ENCODE results near the gene PTPA.

Gene PTPA

DNA sequence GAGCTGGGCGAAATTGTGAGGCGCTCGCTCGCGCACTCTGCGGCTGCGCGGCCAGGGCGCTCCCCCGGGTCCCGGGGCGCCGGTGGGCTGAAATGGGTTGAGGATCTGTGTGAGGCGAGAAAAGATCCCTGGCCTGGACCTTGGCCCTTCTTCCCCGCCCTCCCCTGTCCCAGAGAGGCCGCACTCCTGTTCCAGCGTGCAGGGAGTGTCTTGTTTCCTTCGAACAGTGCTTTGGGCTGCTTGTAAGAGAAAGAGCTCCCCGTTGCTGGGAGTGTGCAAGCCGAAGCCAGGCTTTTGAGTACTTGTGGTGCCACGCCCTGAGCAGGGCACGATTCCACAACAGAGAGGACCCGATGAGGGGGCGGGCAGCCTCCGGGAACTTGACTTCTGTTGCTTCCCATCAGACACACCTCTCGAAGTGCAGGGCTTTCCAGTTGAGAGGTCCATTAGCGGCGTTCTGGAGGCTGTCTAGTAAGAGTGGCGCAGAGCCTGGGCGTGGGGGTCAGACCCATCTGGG is 29.8 kb upstream of the PTPA start:
- no peak for DNase-seq (ENCODE audit: extremely low read depth in 1 of 2, low read depth in 1 of 2)

DNA sequence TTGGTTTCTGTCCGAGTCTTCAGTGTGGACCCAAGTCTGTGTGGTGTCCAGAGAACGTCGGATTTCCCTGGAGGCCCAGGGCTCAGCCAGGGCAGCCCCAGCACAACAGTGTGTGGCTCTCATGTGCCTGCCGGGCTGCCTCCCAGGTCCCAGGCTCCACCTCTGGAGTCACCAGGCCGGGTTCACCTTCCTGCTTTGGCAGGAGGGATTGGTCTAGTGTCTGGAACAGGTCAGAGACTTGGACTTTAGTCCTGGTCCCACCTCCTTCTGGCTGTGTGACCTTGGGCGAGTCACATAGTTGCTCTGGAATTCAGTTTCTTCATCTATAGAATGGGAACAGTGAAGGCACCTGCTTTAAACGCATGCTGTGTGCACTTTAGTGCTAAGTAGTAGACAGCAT is 27.1 kb upstream of the PTPA start:
- no peak for DNase-seq (ENCODE audit: extremely low read depth in 1 of 2, low read depth in 1 of 2)

DNA sequence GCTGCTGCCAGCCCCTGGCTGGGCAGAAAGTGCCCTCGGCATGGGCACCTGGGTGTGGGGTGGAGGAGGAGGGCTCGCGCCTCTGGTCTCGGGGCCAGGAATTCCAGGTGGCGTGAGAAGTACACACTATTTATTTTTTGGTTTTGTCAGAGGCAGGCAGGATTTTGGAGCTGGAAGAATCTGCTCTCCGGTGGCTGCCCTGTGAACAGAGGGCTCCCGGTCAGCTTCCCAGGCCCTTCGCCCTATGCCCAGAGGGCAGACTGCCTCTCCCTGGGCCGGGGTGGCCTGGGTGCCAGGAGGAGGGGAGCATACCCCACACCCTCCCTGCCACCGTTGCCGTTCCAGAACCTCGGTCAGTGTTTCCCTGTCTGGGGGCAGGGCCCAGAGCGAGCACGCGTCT is 22.0 kb upstream of the PTPA start:
- no peak for DNase-seq (ENCODE audit: extremely low read depth in 1 of 2, low read depth in 1 of 2)

DNA sequence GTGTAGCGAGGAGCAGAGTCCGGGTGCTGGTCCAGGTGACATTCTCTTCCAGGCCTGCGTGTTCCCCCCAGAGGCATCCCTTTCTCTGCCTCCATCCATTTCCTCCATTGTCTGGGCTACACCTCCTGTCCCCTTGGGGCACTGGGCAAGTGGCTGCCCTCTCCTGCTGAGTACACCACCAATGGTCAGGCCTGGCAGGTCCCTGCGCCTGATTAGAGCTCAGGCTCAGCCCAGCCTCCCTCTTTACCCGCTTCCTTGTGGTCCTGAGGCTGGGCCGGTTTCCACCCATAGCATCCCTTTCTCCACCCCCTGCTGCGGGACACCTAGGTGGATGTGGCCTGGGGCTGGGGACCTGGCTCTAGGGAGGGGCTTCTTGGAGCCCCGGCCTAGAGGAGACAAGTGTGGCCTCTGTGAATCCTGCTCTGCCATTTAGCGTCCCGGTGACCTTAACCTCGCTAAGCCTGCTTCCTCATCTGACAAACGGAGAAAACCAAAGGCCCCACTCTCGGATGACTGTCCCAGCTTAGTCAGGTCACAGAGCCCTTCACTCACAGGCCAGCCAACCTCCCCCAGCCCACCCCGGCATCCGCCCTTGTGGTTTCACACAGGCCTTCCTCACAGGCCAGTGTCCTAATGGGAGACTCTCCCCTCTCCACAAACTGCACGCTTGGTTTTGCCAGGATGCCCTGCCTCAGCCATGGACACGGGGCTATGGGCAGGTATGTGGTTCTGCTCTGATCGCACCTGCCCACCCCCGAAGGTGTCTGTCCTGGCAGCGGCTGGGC is 17.4 kb upstream of the PTPA start:
- no peak for DNase-seq (ENCODE audit: extremely low read depth in 1 of 2, low read depth in 1 of 2)

DNA sequence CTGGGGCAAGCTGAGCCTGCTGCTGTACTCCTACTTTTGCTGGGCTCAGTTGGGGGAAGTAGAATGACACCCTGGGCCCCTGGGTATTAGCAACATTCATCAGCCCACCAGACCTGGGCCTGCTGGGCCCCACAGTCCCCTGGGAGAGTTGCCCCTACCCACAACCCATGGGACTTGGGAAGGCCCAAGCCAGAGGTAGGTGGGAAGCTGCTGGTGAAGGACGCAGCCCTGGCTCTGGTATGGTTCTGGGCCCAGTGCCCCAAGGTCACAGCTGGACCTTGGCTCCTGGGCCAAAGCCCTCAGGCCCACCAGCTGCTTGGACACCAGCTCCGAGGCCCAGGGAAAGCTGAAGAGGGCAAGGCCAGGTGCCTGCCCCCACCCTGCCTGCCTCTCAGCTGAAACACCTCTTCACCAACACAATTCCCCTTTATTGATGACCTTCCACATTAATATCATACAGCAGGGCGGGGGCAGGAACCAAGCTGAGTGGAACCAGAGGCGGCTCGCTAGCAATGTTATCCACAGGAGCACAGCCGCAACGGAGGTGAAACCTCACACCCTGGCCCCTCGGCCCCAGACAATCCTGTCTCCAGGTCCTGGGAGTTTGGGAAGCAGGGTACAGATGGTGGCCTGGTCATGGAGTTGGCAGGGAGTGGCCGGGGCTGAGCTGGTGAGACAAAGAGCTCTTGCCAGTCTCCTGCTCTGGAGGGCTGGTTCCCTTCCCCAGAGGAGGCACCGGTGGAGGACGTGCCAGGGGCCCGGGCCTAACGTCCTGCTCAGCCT is 16.6 kb upstream of the PTPA start:
- DNase-seq (ENCODE audit: extremely low read depth in 1 of 2, low read depth in 1 of 2) = no peak

DNA sequence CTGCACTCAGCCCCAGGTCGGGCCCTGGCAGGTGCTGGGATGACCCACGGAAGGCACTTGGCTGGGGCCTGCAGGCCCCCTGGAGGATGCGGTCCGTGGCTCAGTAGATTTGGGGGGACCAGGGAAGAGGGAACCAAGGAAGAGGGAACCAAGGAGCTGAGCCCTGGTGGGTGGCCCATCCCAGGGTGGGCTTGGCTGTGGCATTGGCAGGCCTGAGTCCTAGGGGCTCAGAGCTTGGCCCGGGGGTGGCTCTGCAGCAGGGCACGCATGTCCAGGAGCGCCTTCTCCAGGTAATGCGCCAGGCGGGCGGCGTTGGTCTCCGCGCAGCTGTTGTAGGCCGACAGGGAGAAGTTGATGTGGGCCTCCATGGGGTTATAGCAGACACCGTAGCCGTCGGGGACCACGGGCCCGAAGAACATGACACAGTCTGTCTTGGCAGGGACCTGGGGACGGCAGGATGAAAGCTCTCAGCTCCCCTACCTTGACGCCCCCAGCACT is 16.0 kb upstream of the PTPA start:
- DNase-seq (ENCODE audit: extremely low read depth in 1 of 2, low read depth in 1 of 2) = no peak

DNA sequence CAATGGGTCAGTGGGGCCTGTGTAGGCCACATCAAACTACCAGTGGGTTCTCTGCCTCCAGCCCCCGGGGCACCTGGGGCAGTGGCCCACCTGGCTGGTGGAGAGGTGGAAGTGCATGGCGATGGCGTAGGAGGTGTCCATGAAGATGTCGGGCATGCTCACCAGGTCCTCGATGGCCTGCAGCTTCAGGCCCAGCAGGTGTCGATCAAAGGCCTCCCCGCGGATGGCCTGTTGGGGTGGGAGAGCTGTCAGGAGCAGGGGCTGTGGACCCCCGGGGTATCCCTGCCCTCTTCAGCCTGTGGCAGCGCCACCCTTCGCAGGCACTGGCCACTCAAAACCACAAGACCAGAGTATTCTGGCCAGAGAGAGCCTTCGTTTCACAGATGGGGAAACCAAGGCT is 15.3 kb upstream of the PTPA start:
- no peak for DNase-seq (ENCODE audit: extremely low read depth in 1 of 2, low read depth in 1 of 2)

DNA sequence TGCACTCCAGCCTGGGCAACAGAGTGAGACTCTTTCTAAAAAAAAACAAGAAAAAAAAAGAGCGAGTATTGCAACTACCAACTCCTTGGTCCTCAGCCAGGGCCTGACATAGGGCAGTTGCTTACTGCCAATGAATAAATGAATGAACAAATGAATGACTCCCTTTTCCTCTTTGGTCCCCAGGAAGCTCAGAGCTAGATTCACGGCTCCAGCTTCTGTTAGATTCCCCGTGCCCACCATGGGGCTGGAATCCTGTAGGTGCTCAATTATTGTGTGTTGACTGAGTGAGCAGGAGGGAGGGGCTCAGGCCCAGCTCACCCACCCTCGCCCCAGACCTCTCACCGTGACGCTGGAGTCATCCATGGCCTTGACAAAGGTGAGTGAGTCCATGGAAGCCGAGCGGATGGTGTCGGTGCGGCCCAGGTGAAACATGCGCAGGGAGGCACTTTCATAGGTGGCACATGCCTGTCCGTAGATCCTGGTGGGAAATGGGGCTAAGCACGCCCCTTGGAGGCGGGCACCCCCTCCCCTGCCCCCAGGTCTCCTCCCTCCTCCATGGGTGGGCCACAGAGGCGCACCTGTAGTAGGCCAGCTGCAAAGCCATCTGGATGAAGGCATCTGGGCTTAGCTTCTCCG is 13.4 kb upstream of the PTPA start:
- DNase-seq (ENCODE audit: extremely low read depth in 1 of 2, low read depth in 1 of 2) = no peak

DNA sequence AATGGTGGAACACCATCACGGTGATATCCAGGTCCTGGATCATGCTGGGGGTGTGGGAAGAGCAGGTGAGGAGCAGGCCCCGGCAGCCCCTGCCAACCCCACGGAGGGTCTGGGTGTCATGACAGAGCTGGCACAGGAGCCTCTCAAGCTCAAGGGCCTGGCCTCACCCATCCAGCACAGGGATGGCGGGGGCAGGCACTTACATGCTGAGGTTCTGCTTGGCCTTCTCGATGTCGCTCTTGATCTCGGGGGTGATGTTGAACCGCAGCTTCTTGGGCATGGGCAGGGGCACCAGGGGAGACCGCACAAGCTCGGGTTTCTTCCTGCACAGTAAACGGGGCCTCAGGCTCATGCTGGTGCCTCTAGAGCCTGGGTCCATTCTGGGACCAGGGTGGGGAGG is 12.9 kb upstream of the PTPA start:
- no peak for DNase-seq (ENCODE audit: extremely low read depth in 1 of 2, low read depth in 1 of 2)

DNA sequence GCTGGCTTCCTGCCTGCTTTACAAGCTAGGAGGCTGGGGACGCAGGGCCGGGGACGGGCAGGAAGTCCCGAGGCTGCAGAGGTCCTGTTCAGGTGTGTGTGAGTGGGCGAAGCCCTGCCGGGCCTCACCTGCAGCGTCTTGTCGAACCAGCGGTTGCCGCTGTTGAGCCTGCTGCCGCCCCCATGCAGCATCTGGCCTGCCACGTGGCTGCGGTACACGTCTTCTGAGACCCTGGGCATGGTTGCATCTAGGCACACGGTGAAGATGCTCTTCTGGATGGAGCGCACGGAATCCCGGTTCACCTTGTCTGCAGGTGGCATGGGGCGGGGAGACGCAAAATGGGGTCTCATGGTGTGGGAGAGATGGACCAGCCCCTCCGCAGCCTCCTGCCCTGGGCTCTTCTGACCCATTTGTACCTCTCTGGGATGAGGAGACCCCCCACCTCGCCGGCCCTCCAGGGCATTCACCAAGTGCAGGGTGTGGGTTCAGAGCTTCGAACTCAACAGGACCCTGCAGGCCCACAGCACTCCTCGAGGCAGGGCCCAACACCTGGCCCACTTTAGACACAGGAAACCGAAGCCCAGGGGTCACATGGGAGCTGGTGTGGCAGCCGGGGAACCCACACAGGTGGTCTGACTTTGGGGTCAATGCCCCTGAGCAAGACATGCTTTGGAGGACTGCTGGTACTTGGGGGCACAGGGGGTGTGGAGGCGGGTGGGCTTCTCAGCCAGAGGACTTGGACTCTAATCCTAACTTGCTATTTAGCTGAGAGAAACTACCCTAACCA is 10.6 kb upstream of the PTPA start:
- DNase-seq (ENCODE audit: extremely low read depth in 1 of 2, low read depth in 1 of 2) = no peak

DNA sequence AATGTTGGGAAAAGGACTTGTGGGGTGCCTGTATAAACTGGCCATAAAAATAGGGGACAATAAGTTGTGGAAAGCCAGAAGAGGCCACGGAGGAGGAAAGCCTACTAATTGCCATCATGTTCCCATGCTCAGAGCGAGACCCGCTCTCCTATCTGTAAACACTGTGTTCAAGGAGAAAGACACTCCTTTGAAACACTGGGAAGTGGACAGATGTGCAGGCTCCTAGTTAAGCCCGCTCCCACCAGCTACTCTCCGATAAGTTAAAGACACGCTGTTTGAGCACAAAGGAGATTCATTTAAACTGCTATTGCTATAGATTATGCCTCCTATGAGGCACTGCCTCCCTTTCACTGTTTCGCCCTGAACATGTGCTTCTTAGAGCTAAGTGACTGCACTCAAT is 9.9 kb upstream of the PTPA start:
- no peak for DNase-seq (ENCODE audit: extremely low read depth in 1 of 2, low read depth in 1 of 2)

DNA sequence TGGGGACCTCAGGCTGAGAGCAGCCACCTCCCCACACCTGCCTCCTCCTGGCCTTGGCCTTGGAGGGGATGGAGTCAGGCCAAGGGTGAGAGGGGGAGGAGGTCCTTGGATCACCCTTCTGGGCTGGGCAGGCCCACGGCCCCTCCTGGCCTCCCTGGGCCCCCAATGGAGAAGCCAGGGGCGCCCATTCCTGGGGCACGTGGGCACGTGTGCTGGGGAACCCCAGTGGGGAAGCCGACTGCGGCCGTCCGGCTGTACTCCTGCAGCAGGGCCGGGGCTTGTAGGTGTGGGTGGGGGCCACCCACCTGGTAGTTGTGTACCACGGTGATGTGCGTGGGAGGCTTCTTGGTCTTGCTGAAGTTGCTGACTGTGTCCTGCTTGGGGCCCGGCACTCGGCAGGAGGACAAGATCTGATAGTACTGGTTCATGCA is 9.1 kb upstream of the PTPA start:
- DNase-seq (ENCODE audit: extremely low read depth in 1 of 2, low read depth in 1 of 2) = no peak

DNA sequence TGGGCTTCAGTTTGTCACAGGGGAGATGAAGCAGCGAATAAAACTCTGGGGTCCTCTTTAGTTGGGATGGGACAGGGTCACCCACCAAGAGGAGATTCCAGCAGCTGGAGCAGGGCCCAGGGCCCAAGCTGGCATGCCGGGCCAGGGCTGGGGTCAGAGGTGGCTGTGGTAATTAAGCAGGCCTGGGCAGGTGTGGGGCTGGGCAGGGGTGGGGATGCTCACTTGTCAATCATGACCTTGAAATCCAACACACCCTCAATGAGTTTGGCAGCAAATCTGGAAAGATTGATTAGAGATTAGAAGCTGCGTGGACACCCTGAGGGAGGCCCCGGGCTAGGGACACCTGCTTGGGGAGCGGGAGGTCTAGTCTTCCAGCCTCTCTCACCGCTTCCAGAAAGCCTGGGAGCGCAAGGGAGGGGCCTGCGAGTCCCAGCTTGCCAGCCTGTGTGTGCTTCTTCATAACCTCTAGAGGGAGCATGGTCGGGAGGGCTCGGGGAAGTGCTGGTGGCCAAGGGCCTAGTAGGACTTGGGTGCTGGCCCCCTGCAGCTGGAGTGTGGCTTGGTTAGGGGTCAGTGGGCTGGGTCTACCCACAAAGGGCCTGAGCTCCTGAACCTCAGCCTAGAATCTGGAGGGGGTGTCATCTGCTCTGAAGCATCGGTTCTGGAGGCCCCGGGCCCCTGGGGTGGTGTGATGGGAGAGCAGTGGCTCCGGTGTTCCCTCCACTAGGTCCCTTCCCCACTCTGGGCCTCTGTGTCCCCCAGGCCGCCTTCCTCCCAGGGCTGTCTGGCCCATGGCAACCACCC is 8.2 kb upstream of the PTPA start:
- DNase-seq (ENCODE audit: extremely low read depth in 1 of 2, low read depth in 1 of 2) = no peak

DNA sequence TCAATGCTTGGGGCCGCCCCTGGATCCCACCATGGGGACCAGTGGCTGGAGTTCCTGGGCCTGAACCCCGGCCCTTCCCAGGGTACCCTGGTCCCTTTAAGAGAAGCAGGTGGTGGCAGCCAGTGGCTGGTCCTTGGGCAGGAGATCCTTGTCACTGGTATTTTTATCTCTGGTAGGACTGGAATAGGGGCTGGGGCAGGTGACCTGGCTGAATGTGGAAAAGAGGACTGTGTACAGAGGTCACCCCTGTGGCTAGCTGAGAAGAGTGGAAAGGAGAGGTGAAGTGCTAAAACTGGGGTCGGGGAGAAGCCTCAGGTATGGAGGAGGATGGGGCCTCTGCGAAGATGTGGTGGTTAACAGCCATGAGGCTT is 7.6 kb upstream of the PTPA start:
- DNase-seq (ENCODE audit: extremely low read depth in 1 of 2, low read depth in 1 of 2) = no peak

DNA sequence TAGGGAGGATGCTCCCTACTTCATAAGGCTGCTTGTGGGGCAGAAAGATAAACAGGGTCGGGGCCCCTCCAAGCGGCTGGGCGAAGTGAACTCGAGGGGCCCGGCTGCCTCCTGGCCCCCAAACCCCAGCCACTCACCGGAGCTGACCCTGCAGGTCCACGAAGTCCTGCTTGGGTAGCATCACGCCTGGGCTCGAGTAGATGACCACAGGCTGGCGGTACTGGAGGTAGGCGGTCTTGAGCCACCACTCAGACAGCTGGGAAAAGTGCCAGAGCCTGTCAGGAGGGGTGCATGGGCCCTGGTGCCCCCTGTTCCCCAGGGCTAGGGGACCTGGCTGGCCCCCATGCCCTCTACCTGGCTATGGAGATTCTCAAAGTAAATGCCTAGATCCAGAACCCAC is 7.2 kb upstream of the PTPA start:
- DNase-seq (ENCODE audit: extremely low read depth in 1 of 2, low read depth in 1 of 2) = no peak

DNA sequence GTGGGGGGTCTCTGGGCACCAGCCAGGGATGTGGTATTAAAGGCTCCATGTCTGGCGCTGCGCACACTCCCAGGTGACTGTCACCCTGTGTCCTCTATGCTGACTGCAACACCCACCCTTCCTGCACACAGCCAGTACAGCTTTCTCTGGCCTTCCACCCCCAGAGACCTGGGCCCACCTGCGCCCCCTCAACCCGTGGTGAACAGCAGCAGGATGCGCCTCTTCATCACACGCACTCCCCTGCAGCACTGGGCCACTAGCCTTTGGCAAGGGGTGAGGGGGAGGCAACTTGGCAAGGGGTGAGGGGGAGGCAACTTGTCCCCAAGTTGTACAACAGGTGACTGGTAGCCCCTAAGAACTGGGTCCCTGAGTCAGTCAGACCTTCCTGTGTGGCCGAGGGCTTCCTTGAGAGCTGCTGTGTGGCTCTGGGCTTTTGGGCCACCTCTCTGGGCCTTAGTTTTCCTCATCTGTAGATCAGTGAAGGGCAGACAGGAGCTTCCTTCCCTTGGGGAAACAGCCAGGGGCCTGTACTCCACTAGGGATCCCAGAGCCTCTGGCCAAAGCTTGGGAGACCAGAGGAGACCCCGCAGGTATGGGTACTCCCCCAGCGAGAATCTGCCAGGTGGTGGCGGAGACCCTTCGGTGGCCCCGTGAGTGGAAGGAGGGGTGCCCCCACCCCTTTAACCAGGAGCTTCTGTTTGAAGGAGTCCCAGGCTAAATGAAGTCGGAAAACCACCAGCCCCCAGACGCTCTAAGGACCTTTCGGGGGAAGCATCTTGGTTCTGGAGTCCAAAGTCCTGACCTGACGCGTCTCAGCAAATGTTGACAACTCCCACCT is 5.1 kb upstream of the PTPA start:
- no peak for DNase-seq (ENCODE audit: extremely low read depth in 1 of 2, low read depth in 1 of 2)

DNA sequence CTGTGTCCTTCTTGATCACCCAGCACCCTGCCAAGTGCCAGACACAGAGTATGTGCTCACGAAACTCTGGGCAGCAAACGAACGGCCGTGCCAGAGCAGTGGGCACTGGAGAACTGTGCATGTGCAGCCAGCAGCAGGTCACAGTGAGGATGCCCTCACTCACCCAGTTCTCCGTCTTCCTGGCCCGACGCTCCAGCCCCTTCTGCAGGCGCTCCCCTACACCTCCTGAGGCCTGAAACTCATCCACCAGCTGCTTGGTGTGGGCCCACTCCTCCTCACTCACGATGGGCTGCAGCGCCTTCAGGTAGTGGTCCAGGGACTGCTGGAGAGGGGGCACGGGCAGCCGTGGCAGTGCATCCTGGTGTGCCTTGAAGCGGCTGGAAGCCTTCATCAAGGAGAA is 3.6 kb upstream of the PTPA start:
- no peak for DNase-seq (ENCODE audit: extremely low read depth in 1 of 2, low read depth in 1 of 2)

DNA sequence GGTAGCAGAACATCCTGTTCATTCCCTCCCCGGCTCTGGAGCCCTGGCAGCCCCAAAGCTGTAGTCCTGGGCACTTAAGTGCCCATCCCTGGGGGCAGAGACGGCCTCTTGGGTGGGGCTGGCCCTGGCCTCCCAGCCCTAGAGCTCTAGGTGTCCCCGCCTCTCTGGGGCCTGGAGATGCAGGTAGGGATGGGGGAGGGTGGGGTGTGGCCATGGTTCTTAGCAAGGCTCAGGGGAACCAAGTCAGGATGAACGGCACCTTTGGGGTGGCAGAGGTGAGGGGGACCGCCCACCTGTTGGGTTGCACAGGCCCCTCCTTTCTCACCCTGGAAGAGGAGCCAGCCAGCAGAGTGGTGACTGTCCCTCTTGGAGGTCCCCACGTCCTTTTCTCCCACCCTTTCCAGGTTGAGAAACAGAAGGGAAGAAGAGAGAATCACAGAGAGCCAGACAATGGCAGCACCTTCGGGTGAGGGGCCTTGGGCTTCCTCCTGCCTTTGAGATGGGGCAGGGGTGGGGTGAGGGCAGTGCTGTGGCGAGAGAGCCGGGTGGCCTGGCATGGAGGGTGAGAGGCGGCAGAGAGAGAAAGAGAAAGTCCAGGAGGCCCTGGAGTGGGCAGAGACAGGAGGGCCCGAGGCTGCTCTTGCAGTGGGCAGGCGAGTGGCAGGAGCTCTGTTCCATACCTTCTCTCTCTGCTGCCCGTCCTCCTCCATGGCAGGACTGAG is 3.0 kb upstream of the PTPA start:
- no peak for DNase-seq (ENCODE audit: extremely low read depth in 1 of 2, low read depth in 1 of 2)
